SK-N-SH treated with all-trans-retinoic acid at 6 μM for 48 hours (cell line): ENCODE measurements around the gene MUC5AC.

ENCODE experiments used
- ATAC-seq: fragments of 200-7000 bp; cut with Tn5 transposase; 3 replicates; pipeline ENCODE4 v1.9.1; 2020; ENCODE audit warnings: mild to moderate bottlenecking, moderate library complexity
- ARNTL ChIP-seq: fragments of 450-650 bp; formaldehyde crosslinking; IDR thresholded peaks from 2 replicates; pipeline ENCODE4 v1.5.0; 2020; ENCODE audit warnings: low read depth, mild to moderate bottlenecking, moderate library complexity, borderline replicate concordance
- BACH2 ChIP-seq: fragments of 250-450 bp; sonication (Bioruptor Pico); IDR thresholded peaks from 2 replicates; pipeline ENCODE4 v1.9.0; 2021; ENCODE audit warnings: mild to moderate bottlenecking, borderline replicate concordance
- CREB5 ChIP-seq: fragments of 250-450 bp; sonication (Bioruptor Pico); IDR thresholded peaks from 2 replicates; pipeline ENCODE4 v1.5.1; 2020; ENCODE audit warnings: low read depth, mild to moderate bottlenecking, moderate library complexity
- CSDC2 ChIP-seq: fragments of 250-450 bp; sonication (Bioruptor Pico); IDR thresholded peaks from 2 replicates; pipeline ENCODE4 v1.5.0; 2020; ENCODE audit warnings: mild to moderate bottlenecking, moderate library complexity
- CSRNP3 ChIP-seq: fragments of 250-450 bp; sonication (Bioruptor Pico); IDR thresholded peaks from 2 replicates; pipeline ENCODE4 v1.5.1; 2021; ENCODE audit warnings: mild to moderate bottlenecking, moderate library complexity
- ESRRG ChIP-seq: fragments of 250-450 bp; sonication (Bioruptor Pico); IDR thresholded peaks from 2 replicates; pipeline ENCODE4 v1.6.1; 2021; ENCODE audit warnings: mild to moderate bottlenecking
- GLIS3 ChIP-seq: fragments of 250-450 bp; sonication (Bioruptor Pico); IDR thresholded peaks from 2 replicates; pipeline ENCODE4 v1.5.0; 2020; ENCODE audit warnings: mild to moderate bottlenecking, moderate library complexity
- ISL1 ChIP-seq: fragments of 250-450 bp; sonication (Bioruptor Pico); IDR thresholded peaks from 2 replicates; pipeline ENCODE4 v2.1.2; 2022; ENCODE audit warnings: mild to moderate bottlenecking, moderate library complexity
- POU6F1 ChIP-seq: fragments of 250-450 bp; sonication (Bioruptor Pico); IDR thresholded peaks from 2 replicates; pipeline ENCODE4 v1.8.0; 2021; ENCODE audit warnings: low read depth, mild to moderate bottlenecking, moderate library complexity, borderline replicate concordance
- PPARA ChIP-seq: fragments of 250-450 bp; sonication (Bioruptor Pico); IDR thresholded peaks from 2 replicates; pipeline ENCODE4 v1.5.0; 2020; ENCODE audit warnings: mild to moderate bottlenecking, borderline replicate concordance
- RARB ChIP-seq: fragments of 250-450 bp; sonication (Bioruptor Pico); IDR thresholded peaks from 2 replicates; pipeline ENCODE4 v1.8.0; 2021; ENCODE audit warnings: mild to moderate bottlenecking, moderate library complexity
- SNAI2 ChIP-seq: fragments of 250-450 bp; sonication (Bioruptor Pico); IDR thresholded peaks from 2 replicates; pipeline ENCODE4 v1.5.0; 2020; ENCODE audit warnings: mild to moderate bottlenecking, moderate library complexity
- TCF4 ChIP-seq: fragments of 250-450 bp; sonication (Bioruptor Pico); IDR thresholded peaks from 2 replicates; pipeline ENCODE4 v1.8.0; 2021; ENCODE audit warnings: mild to moderate bottlenecking, moderate library complexity, borderline replicate concordance
- TOX ChIP-seq: fragments of 250-450 bp; sonication (Bioruptor Pico); IDR thresholded peaks from 2 replicates; pipeline ENCODE4 v1.8.0; 2021; ENCODE audit warnings: mild to moderate bottlenecking, moderate library complexity, borderline replicate concordance
- TSHZ2 ChIP-seq: fragments of 250-450 bp; sonication (Bioruptor Pico); IDR thresholded peaks from 2 replicates; pipeline ENCODE4 v1.5.0; 2020; ENCODE audit warnings: mild to moderate bottlenecking, moderate library complexity
- ZC3H10 ChIP-seq: fragments of 250-450 bp; sonication (Bioruptor Pico); IDR thresholded peaks from 2 replicates; pipeline ENCODE4 v1.5.1; 2021; ENCODE audit warnings: mild to moderate bottlenecking, moderate library complexity
- ZFP3 ChIP-seq: fragments of 250-450 bp; sonication (Bioruptor Pico); IDR thresholded peaks from 2 replicates; pipeline ENCODE4 v1.5.0; 2020; ENCODE audit warnings: mild to moderate bottlenecking, moderate library complexity
- ZFP30 ChIP-seq: fragments of 450-650 bp; formaldehyde crosslinking; IDR thresholded peaks from 2 replicates; pipeline ENCODE4 v1.5.0; 2022; ENCODE audit warnings: mild to moderate bottlenecking, moderate library complexity
- ZNF565 ChIP-seq: fragments of 450-650 bp; formaldehyde crosslinking; conservative IDR thresholded peaks from 2 replicates; pipeline ENCODE4 v1.5.0; 2020; ENCODE audit warnings: low read depth, mild to moderate bottlenecking, moderate library complexity
- ZNF70 ChIP-seq: fragments of 450-650 bp; formaldehyde crosslinking; IDR thresholded peaks from 2 replicates; pipeline ENCODE4 v1.5.0; 2020; ENCODE audit warnings: mild to moderate bottlenecking, moderate library complexity
- ZNF8 ChIP-seq: fragments of 450-650 bp; formaldehyde crosslinking; IDR thresholded peaks from 2 replicates; pipeline ENCODE4 v1.5.0; 2020; ENCODE audit warnings: mild to moderate bottlenecking, moderate library complexity

Gene MUC5AC

GRCh38 chr11:1179641-1180040 lies 21.9 kb downstream of the MUC5AC start:
- TF ChIP-seq CSRNP3 (CRISPR knock-in tag) (no peak), TCF4 (CRISPR knock-in tag) (no peak), ARNTL (CRISPR knock-in tag) (no peak), ZNF8 (CRISPR knock-in tag) (no peak), SNAI2 (CRISPR knock-in tag) (no peak), ZNF565 (no peak), TSHZ2 (CRISPR knock-in tag) (no peak), RARB (CRISPR knock-in tag) (no peak), GLIS3 (CRISPR knock-in tag) (no peak), ZFP30 (CRISPR knock-in tag) (no peak), POU6F1 (CRISPR knock-in tag) (no peak), TOX (CRISPR knock-in tag) (no peak), CSDC2 (no peak), ZC3H10 (CRISPR knock-in tag) (no peak), ZFP3 (CRISPR knock-in tag) (no peak), CREB5 (CRISPR knock-in tag) (no peak), PPARA (CRISPR knock-in tag) (no peak)
- ATAC-seq = no peak

- no peak for TF ChIP-seq CSRNP3 (CRISPR knock-in tag)
- TF ChIP-seq ZNF70 (CRISPR knock-in tag) = no peak
- TF ChIP-seq ISL1 (CRISPR knock-in tag) = no peak
- TF ChIP-seq ZNF565 = no peak
- TF ChIP-seq PPARA (CRISPR knock-in tag) = no peak
- TF ChIP-seq BACH2 (CRISPR knock-in tag) = no peak
- TF ChIP-seq TOX (CRISPR knock-in tag) = no peak
- TF ChIP-seq CSDC2 = no peak
- TF ChIP-seq TSHZ2 (CRISPR knock-in tag) = no peak
- TF ChIP-seq CREB5 (CRISPR knock-in tag) = no peak
- no peak for TF ChIP-seq GLIS3 (CRISPR knock-in tag)
- no peak for TF ChIP-seq ESRRG (CRISPR knock-in tag)
- no peak for ATAC-seq
Observed at GRCh38 chr11:1180171-1180570, 22.4 kb downstream of the MUC5AC start.
